ENCODE measurements around the gene DYRK1A.

GRCh38 chr21:37356706-37357105, 9.9 kb upstream of the DYRK1A start:
- TF ChIP-seq HDAC2 (CRISPR knock-in tag; IDR thresholded peaks at IDR 0.05) (no peak), ARNT (IDR thresholded peaks at IDR 0.05) (no peak)
